ENCODE data around the gene SPATC1L. TPM values are rescaled to one million over a fixed set of nuclear protein-coding genes. Genes with fewer than 3 reads are reported as not detected.

The SPATC1L gene
- polyA plus RNA-seq, 3 donors: 3.3 to 6.7 (median 5.8) TPM

DNA sequence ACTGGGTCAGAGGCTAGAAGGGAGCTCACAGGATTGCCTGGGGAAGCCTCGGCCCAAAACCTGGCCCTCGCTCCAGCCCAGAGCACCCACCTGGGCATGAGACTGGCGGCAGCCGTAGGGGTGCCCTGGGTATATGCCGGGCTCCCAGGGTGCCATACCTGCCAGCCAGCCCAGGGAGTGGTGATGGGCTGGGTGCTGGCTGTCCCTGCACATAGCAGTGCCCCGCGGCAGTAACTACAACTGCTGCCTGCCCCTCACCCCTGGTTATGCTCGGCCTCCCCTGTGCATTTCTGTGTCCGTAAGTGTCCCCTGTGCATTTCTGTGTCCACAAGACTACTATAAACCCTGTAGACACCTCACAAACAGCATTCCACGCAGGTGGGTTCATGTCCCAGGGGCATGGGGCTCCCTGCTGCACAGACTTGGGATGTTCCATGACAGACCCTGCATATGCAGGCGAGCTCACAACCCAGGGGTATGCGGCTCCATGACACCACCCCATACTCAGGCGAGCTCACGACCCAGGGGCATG is 5.8 kb upstream of the SPATC1L start:
- no peak overlapping the region for H3K27ac ChIP-seq (ENCODE audit: low read depth in 1 of 2, low read length in 2 of 2)
- peaks cover 0 to 2% (median 2%) of the 10 kb centered on the region in 3 donors for H3K27me3 Mint-ChIP-seq (ENCODE audit: low read depth in 3 of 3)
- 94% methylated on average over 11 of the region's 14 CpGs for WGBS (ENCODE audit: insufficient coverage)

DNA sequence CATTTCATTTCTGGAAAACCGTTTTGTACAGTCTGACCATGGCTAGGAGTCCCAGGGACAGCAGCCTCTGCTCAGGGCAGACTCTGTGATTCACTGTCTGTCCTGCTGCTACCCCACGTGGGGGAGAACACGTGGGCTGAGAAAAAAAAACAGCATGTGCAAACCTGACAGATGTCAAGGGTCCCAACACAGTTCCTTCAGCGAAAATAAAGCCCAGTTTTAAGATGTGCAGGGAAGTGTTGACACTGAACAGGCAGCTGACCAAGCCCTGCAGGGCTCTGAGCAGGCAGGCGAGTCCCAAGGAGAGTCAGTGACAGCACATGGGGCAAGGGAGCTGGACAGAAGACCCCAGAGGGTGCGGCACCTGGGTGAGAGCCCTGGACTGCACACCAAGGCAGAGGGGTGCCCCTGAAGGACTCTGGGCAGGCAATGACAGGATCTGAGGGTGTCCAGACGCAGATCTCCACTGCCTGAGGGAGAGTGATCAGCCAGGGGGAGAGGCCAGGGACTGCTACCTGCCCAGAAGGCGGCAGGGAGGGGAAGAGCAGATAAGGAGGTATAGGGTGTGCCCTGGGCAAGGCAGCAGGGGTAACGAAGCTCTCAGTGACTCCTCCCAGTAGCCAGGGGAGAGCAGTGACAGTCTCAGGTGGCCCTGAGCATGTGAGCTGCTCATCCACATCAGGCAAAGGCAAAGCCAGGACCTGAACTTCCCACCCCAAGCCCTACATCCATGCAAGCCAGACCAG is 5.1 kb upstream of the SPATC1L start:
- Mint-ChIP-seq H3K27ac (peak overlapping the region in 3 of 7 donors; percentile 18 to 79 (median 71)), H3K4me3 (no peak overlapping the region), H3K9me3 (peaks cover 0 to 2% (median 0%) of the 10 kb centered on the region in 7 donors), H3K4me1 (peaks cover 7% of the 10 kb centered on the region), H3K27me3 (ENCODE audit: low read depth in 3 of 3) (peaks cover 0 to 2% (median 2%) of the 10 kb centered on the region in 3 donors), H3K36me3 (peaks cover 11 to 21% of the 10 kb centered on the region in 2 donors)
- no peaks in the 10 kb centered on the region for H3K79me2 ChIP-seq (ENCODE audit: insufficient read depth, low read length)
- H3K9me3 ChIP-seq (replicated peaks in 1 of 2; ENCODE audit: control insufficient read depth in 1 of 2, insufficient read depth in 1 of 2, low read length in 2 of 2): no peaks in the 10 kb centered on the region
- no peak overlapping the region for H3K4me2 ChIP-seq (replicated peaks; ENCODE audit: extremely low read depth, low read length, poor library complexity, severe bottlenecking)
- intact Hi-C loops (cut with micrococcal nuclease): loop anchor here (5.0 to 10.0 kb wide), 3 partner anchors 133 to 268 kb away; partner anchors contain the start of genes C21orf58 (in 2 of the 2), PCNT (in 2 of the 2) and DIP2A (in 1 of the 2)
- H2AFZ ChIP-seq (ENCODE audit: insufficient read depth, low read depth, low read length, poor library complexity, severe bottlenecking): no peak overlapping the region
- no peak overlapping the region for H3K27ac ChIP-seq (ENCODE audit: low read depth in 1 of 2, low read length in 2 of 2)
- peaks cover 9 to 17% of the 10 kb centered on the region in 2 donors for H3K36me3 ChIP-seq (replicated peaks in 1 of 2; ENCODE audit: control insufficient read depth in 1 of 2, insufficient read depth in 2 of 2, low read length in 2 of 2)
- 91% methylated on average over 9 of the region's 9 CpGs for WGBS (ENCODE audit: insufficient coverage)
- H4K20me1 ChIP-seq (ENCODE audit: insufficient read depth, low read length): no peaks in the 10 kb centered on the region
- TF ChIP-seq, protein P1, sequence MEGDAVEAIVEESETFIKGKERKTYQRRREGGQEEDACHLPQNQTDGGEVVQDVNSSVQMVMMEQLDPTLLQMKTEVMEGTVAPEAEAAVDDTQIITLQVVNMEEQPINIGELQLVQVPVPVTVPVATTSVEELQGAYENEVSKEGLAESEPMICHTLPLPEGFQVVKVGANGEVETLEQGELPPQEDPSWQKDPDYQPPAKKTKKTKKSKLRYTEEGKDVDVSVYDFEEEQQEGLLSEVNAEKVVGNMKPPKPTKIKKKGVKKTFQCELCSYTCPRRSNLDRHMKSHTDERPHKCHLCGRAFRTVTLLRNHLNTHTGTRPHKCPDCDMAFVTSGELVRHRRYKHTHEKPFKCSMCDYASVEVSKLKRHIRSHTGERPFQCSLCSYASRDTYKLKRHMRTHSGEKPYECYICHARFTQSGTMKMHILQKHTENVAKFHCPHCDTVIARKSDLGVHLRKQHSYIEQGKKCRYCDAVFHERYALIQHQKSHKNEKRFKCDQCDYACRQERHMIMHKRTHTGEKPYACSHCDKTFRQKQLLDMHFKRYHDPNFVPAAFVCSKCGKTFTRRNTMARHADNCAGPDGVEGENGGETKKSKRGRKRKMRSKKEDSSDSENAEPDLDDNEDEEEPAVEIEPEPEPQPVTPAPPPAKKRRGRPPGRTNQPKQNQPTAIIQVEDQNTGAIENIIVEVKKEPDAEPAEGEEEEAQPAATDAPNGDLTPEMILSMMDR (IDR thresholded peaks at IDR 0.05): no peak
- DNase-seq: no peak
- H3K9ac ChIP-seq (ENCODE audit: insufficient read depth, low read length, poor library complexity, severe bottlenecking): no peak overlapping the region
- no peaks in the 10 kb centered on the region for H3K27me3 ChIP-seq (ENCODE audit: control insufficient read depth in 2 of 2, insufficient read depth in 2 of 2, low read length in 2 of 2)
- H3K4me1 ChIP-seq (ENCODE audit: control insufficient read depth in 1 of 2, insufficient read depth in 2 of 2, low read length in 2 of 2): no peaks in the 10 kb centered on the region
- H3K4me3 ChIP-seq (replicated peaks in 1 of 3; ENCODE audit: low read depth in 2 of 3, low read length in 3 of 3): no peak overlapping the region

More for the DNA sequence above, 5.8 kb upstream of the SPATC1L start:
- H2AFZ ChIP-seq (ENCODE audit: insufficient read depth, low read depth, low read length, poor library complexity, severe bottlenecking): no peak overlapping the region
- peaks cover 17 to 24% of the 10 kb centered on the region in 2 donors for H3K36me3 Mint-ChIP-seq
- H3K4me3 ChIP-seq (replicated peaks in 1 of 3; ENCODE audit: low read depth in 2 of 3, low read length in 3 of 3): no peak overlapping the region
- TF ChIP-seq, protein P1 (IDR thresholded peaks at IDR 0.05): no peak
- H3K79me2 ChIP-seq (ENCODE audit: insufficient read depth, low read length): no peaks in the 10 kb centered on the region
- DNase-seq: no peak
- no peaks in the 10 kb centered on the region for H3K4me1 ChIP-seq (ENCODE audit: control insufficient read depth in 1 of 2, insufficient read depth in 2 of 2, low read length in 2 of 2)
- peaks cover 0 to 2% (median 0%) of the 10 kb centered on the region in 7 donors for H3K9me3 Mint-ChIP-seq
- intact Hi-C loops (cut with micrococcal nuclease): loop anchor here (5.0 to 10.0 kb wide), 3 partner anchors 132 to 267 kb away; partner anchors contain the start of genes C21orf58 (in 2 of the 2), PCNT (in 2 of the 2) and DIP2A (in 1 of the 2)
- H3K27ac Mint-ChIP-seq: peak overlapping the region in 1 of 7 donors; percentile 79
- H3K4me3 Mint-ChIP-seq: no peak overlapping the region
- H3K27me3 ChIP-seq (ENCODE audit: control insufficient read depth in 2 of 2, insufficient read depth in 2 of 2, low read length in 2 of 2): no peaks in the 10 kb centered on the region
- H3K9ac ChIP-seq (ENCODE audit: insufficient read depth, low read length, poor library complexity, severe bottlenecking): no peak overlapping the region
- no peaks in the 10 kb centered on the region for H4K20me1 ChIP-seq (ENCODE audit: insufficient read depth, low read length)
- H3K36me3 ChIP-seq (replicated peaks in 1 of 2; ENCODE audit: control insufficient read depth in 1 of 2, insufficient read depth in 2 of 2, low read length in 2 of 2): peaks cover 12 to 24% of the 10 kb centered on the region in 2 donors
- peaks cover 7% of the 10 kb centered on the region for H3K4me1 Mint-ChIP-seq
- no peak overlapping the region for H3K4me2 ChIP-seq (replicated peaks; ENCODE audit: extremely low read depth, low read length, poor library complexity, severe bottlenecking)
- no peaks in the 10 kb centered on the region for H3K9me3 ChIP-seq (replicated peaks in 1 of 2; ENCODE audit: control insufficient read depth in 1 of 2, insufficient read depth in 1 of 2, low read length in 2 of 2)

Data from CD14-positive monocyte (primary cell).